Measurements from ENCODE around the gene DLGAP4. TPM values are rescaled to one million over a fixed set of nuclear protein-coding genes. Genes with fewer than 3 reads are reported as not detected.
"Not testable (repeated sequence)": the region's sequence is repeated elsewhere in the genome, so short reads cannot be mapped to it uniquely, and the experiment has no call there.

The DLGAP4 gene
- total RNA-seq, 2 donors from 2014 or later = 62.9 to 78.2 TPM

DNA sequence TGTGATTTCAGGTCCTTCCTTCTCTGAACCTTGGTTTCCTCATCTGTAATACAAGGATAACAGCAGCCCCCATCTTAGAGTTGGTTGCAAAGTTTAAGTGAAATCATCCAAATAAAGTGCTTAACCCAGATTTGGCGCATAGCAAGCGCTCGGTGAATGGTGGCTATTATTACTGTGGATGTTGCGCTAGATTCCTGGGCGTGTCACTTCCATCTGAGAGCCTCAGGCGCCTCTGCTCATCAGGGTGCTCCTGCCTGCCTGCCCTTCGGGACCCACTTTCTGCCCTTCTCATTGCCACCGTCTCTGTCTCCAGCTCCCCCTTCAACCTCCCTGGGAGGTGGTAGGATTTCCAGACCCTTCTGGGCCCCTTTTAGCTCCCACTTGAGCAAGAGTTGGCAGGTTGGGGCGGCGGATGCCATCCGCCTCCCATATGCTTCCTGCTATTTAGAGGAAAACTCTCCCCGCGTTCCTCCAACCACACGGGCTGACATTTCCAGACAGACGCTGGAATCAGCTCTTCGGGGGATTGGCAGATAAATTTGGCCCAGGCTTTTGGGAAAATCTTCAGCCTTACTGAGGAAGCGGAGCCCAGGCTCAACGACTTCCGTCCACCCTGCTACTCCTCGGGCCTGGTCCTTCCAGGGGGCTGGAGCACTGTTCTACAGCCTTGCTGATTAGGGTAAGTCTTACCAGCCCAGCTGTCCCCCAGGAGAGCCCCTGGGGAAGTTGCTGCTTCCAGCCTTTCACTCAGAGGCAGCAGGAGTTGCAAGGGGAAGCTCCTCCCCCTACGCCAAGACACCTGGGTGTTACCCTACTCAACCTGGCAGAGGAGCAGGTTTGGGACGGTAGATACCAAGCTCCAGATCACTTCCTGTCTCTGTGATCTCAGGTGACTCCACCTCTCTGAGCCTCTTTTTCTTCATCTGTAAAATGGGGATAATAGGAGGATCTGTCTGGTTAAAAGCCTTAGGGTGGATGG, 71.5 kb downstream of the DLGAP4 start:
- no peak for DNase-seq
- H3K27me3 Mint-ChIP-seq (ENCODE audit: insufficient read depth) = peaks cover 6% of the 10 kb centered on the region

DNA sequence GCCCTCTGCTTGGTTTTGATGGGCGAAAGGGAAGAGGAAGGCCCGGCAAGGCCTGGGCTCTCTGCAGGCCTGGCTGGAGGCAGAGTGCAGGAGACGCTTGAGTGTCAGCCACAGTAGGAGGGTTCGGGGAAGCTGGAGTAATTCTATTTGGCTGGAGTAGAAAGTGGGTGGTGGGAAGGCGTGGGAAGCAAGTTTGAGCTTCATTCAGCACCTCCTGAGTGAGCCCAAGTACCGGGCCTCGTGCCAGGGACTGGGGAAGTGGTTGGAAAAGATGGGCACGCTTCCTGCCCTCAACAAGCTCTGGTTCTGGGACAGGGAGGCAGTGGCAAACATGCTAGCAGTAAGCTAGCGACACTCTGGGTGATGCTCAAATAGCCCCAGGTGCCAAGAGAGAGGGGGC, 72.5 kb downstream of the DLGAP4 start:
- Mint-ChIP-seq H3K36me3 (ENCODE audit: low read depth) (no peaks in the 10 kb centered on the region), H3K27me3 (ENCODE audit: insufficient read depth) (peaks cover 6% of the 10 kb centered on the region), H3K9me3 (no peaks in the 10 kb centered on the region), H3K4me3 (no peak overlapping the region), H3K4me1 (no peaks in the 10 kb centered on the region), H3K27ac (no peak overlapping the region)
- WGBS, 2 experiments (ENCODE audit: insufficient coverage in 1 of 2, insufficient read length in 1 of 2) = 90 to 94% methylated on average over 8 to 9 of the region's 9 CpGs
- H3K9me3 ChIP-seq (ENCODE audit: control insufficient read depth, low read length) = no peaks in the 10 kb centered on the region
- no peak overlapping the region for H3K27ac ChIP-seq (ENCODE audit: low read depth, low read length)
- no peaks in the 10 kb centered on the region for H3K4me1 ChIP-seq (ENCODE audit: control insufficient read depth, insufficient read depth, low read length)
- TF ChIP-seq, protein P1, sequence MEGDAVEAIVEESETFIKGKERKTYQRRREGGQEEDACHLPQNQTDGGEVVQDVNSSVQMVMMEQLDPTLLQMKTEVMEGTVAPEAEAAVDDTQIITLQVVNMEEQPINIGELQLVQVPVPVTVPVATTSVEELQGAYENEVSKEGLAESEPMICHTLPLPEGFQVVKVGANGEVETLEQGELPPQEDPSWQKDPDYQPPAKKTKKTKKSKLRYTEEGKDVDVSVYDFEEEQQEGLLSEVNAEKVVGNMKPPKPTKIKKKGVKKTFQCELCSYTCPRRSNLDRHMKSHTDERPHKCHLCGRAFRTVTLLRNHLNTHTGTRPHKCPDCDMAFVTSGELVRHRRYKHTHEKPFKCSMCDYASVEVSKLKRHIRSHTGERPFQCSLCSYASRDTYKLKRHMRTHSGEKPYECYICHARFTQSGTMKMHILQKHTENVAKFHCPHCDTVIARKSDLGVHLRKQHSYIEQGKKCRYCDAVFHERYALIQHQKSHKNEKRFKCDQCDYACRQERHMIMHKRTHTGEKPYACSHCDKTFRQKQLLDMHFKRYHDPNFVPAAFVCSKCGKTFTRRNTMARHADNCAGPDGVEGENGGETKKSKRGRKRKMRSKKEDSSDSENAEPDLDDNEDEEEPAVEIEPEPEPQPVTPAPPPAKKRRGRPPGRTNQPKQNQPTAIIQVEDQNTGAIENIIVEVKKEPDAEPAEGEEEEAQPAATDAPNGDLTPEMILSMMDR (conservative IDR thresholded peaks at IDR 0.05) = no peak
- no peak for DNase-seq
- H3K27me3 ChIP-seq (ENCODE audit: control insufficient read depth, insufficient read depth, low read length, poor library complexity, severe bottlenecking) = no peaks in the 10 kb centered on the region
- no peak overlapping the region for H3K4me3 ChIP-seq (ENCODE audit: low read length)
- no peaks in the 10 kb centered on the region for H3K36me3 ChIP-seq (ENCODE audit: control insufficient read depth, insufficient read depth, low read length)
- no peak overlapping the region for H3K9ac ChIP-seq (ENCODE audit: extremely low read depth, low read length, poor library complexity, severe bottlenecking)

More for the DNA sequence above, 71.5 kb downstream of the DLGAP4 start:
- no peaks in the 10 kb centered on the region for H3K36me3 ChIP-seq (ENCODE audit: control insufficient read depth, insufficient read depth, low read length)
- no peak overlapping the region for H3K4me3 Mint-ChIP-seq
- no peaks in the 10 kb centered on the region for H3K36me3 Mint-ChIP-seq (ENCODE audit: low read depth)
- 82 to 95% methylated on average over 16 to 22 of the region's 22 CpGs for WGBS, 2 experiments (ENCODE audit: insufficient coverage in 1 of 2, insufficient read length in 1 of 2)
- TF ChIP-seq, protein P1 (conservative IDR thresholded peaks at IDR 0.05) = no peak
- H3K9ac ChIP-seq (ENCODE audit: extremely low read depth, low read length, poor library complexity, severe bottlenecking) = no peak overlapping the region
- H3K27ac Mint-ChIP-seq = no peak overlapping the region
- no peak overlapping the region for H3K4me3 ChIP-seq (ENCODE audit: low read length)
- no peak overlapping the region for H3K27ac ChIP-seq (ENCODE audit: low read depth, low read length)
- H3K4me1 ChIP-seq (ENCODE audit: control insufficient read depth, insufficient read depth, low read length) = no peaks in the 10 kb centered on the region
- no peaks in the 10 kb centered on the region for H3K9me3 ChIP-seq (ENCODE audit: control insufficient read depth, low read length)
- H3K4me1 Mint-ChIP-seq = no peaks in the 10 kb centered on the region
- H3K27me3 ChIP-seq (ENCODE audit: control insufficient read depth, insufficient read depth, low read length, poor library complexity, severe bottlenecking) = no peaks in the 10 kb centered on the region
- H3K9me3 Mint-ChIP-seq = no peaks in the 10 kb centered on the region

DNA sequence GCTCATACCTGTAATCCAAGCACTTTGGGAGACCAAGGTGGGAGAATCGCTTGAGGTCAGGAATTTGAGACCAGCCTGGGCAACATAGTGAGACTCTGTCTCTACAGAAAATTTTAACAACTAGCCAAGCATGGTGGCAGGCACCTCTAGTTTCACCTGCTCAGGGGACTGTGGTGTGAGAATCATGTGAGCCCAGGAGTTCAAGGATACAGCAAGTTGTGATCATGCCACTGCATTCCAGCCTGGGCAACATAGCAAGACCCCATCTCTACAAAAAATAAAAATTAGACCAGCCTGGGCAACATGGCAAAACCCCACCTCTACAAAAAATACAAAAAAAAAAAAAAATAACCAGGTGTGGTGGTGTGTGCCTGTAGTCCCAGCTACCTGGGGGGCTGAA, 73.8 kb downstream of the DLGAP4 start:
- not testable (repeated sequence) for H3K27ac Mint-ChIP-seq; H3K4me3 Mint-ChIP-seq; H3K9me3 Mint-ChIP-seq; H3K4me1 ChIP-seq (ENCODE audit: control insufficient read depth, insufficient read depth, low read length); H3K4me3 ChIP-seq (ENCODE audit: low read length); H3K36me3 ChIP-seq (ENCODE audit: control insufficient read depth, insufficient read depth, low read length); DNase-seq; H3K36me3 Mint-ChIP-seq (ENCODE audit: low read depth); H3K9ac ChIP-seq (ENCODE audit: extremely low read depth, low read length, poor library complexity, severe bottlenecking); H3K27ac ChIP-seq (ENCODE audit: low read depth, low read length); H3K9me3 ChIP-seq (ENCODE audit: control insufficient read depth, low read length); H3K4me1 Mint-ChIP-seq; H3K27me3 ChIP-seq (ENCODE audit: control insufficient read depth, insufficient read depth, low read length, poor library complexity, severe bottlenecking); H3K27me3 Mint-ChIP-seq (ENCODE audit: insufficient read depth)
- 93 to 100% methylated on average over 1 of the region's 1 CpG for WGBS, 2 experiments (ENCODE audit: insufficient coverage in 1 of 2, insufficient read length in 1 of 2)

Measured in endodermal cell (in vitro differentiated cells).